Astrocyte (in vitro differentiated cells and primary cell): ENCODE measurements around the gene KAT7. TPM values are rescaled to one million over a fixed set of nuclear protein-coding genes. Genes with fewer than 3 reads are reported as not detected.

Experiments used
- DNase-seq: peaks from one replicate; pipeline ENCODE4 v3.0.0-alpha.2; 2010; ENCODE audit warnings: low read depth
- FAIRE-seq: peaks from 2 replicates; lab custom pipeline; 2011; peaks lifted over from hg19 to GRCh38; lab: Jason Lieb, UNC
- H2AFZ ChIP-seq: 2 replicates; pipeline ENCODE4 v1.6.0; 2012; ENCODE audit warnings: low read depth, low read length, inconsistent platforms
- H3K27ac ChIP-seq: 2 replicates; pipeline ENCODE4 v1.5.1; 2011; ENCODE audit warnings: low read depth, low read length, inconsistent platforms
- H3K27me3 ChIP-seq: 2 replicates; pipeline ENCODE4 v1.6.0; 2011; ENCODE audit warnings: low read length, inconsistent platforms; ENCODE audit not compliant: insufficient read depth
- H3K36me3 ChIP-seq: 2 replicates; pipeline ENCODE4 v1.5.1; 2011; ENCODE audit warnings: low read length, inconsistent platforms; ENCODE audit not compliant: insufficient read depth
- H3K4me1 ChIP-seq: 2 replicates; pipeline ENCODE4 v1.5.1; 2011; ENCODE audit warnings: low read length, inconsistent platforms; ENCODE audit not compliant: insufficient read depth
- H3K4me2 ChIP-seq: 2 replicates; pipeline ENCODE4 v1.6.0; 2012; ENCODE audit warnings: low read length, inconsistent platforms
- H3K4me3 ChIP-seq: 2 replicates; pipeline ENCODE4 v1.5.1; 2011; ENCODE audit warnings: low read depth, mild to moderate bottlenecking, low read length, inconsistent platforms; ENCODE audit not compliant: insufficient read depth
- H3K79me2 ChIP-seq: 2 replicates; pipeline ENCODE4 v1.6.0; 2012; ENCODE audit warnings: mild to moderate bottlenecking, low read length, inconsistent platforms; ENCODE audit not compliant: insufficient read depth
- H3K9ac ChIP-seq: 2 replicates; pipeline ENCODE4 v1.6.0; 2012; ENCODE audit warnings: mild to moderate bottlenecking, low read length, inconsistent platforms
- H3K9me3 ChIP-seq: 2 replicates; pipeline ENCODE4 v1.5.1; 2012; ENCODE audit warnings: low read depth, mild to moderate bottlenecking, low read length, inconsistent platforms; ENCODE audit not compliant: insufficient read depth
- H4K20me1 ChIP-seq: 2 replicates; pipeline ENCODE4 v1.6.0; 2012; ENCODE audit warnings: low read length, inconsistent platforms; ENCODE audit not compliant: insufficient read depth
- H3K27ac Mint-ChIP-seq: one replicate; pipeline ENCODE4 v1.8.0; 2021; ENCODE audit warnings: mild to moderate bottlenecking, mixed read lengths; ENCODE audit not compliant: unreplicated experiment
- H3K27me3 Mint-ChIP-seq: one replicate; pipeline ENCODE4 v1.8.0; 2021; ENCODE audit warnings: low read depth, mixed read lengths; ENCODE audit not compliant: unreplicated experiment
- H3K36me3 Mint-ChIP-seq: one replicate; pipeline ENCODE4 v1.8.0; 2021; ENCODE audit warnings: low read depth, mixed read lengths; ENCODE audit not compliant: unreplicated experiment
- H3K4me1 Mint-ChIP-seq: one replicate; pipeline ENCODE4 v1.8.0; 2021; ENCODE audit warnings: low read depth, mixed read lengths; ENCODE audit not compliant: unreplicated experiment
- H3K4me3 Mint-ChIP-seq: one replicate; pipeline ENCODE4 v1.8.0; 2021; ENCODE audit warnings: mild to moderate bottlenecking, moderate library complexity, mixed read lengths; ENCODE audit not compliant: unreplicated experiment
- H3K9me3 Mint-ChIP-seq: one replicate; pipeline ENCODE4 v1.8.0; 2021; ENCODE audit warnings: mild to moderate bottlenecking, mixed read lengths; ENCODE audit not compliant: unreplicated experiment
- CTCF ChIP-seq: IDR thresholded peaks from 2 replicates; pipeline ENCODE4 v1.5.1; 2011; ENCODE audit warnings: low read depth, mild to moderate bottlenecking, inconsistent platforms, low read length, moderate library complexity; ENCODE audit not compliant: insufficient read depth
- EZH2 ChIP-seq: IDR thresholded peaks from 2 replicates; pipeline ENCODE4 v1.6.1; 2012; ENCODE audit warnings: mild to moderate bottlenecking, low read length, inconsistent platforms; ENCODE audit not compliant: insufficient read depth
- total RNA-seq: library from RNA; stranded (reverse); gene quantifications from 2 replicates; pipeline ENCODE4 v1.2.1, GENCODE V29; 2021

KAT7 gene
- total RNA-seq, 1 donor from 2014 or later = 42.0 TPM

- Histone ChIP-seq H2AFZ (no peak overlapping the region), H3K27me3 (peaks cover 8% of the 10 kb centered on the region), H3K9ac (no peak overlapping the region), H3K9me3 (no peaks in the 10 kb centered on the region), H3K27ac (no peak overlapping the region), H3K79me2 (no peaks in the 10 kb centered on the region), H4K20me1 (peaks cover 9% of the 10 kb centered on the region), H3K4me3 (no peak overlapping the region), H3K36me3 (no peaks in the 10 kb centered on the region), H3K4me1 (peaks cover 10% of the 10 kb centered on the region), H3K4me2 (no peak overlapping the region)
- Mint-ChIP-seq H3K9me3 (no peaks in the 10 kb centered on the region), H3K4me1 (no peaks in the 10 kb centered on the region), H3K36me3 (no peaks in the 10 kb centered on the region), H3K27ac (no peak overlapping the region), H3K4me3 (no peak overlapping the region), H3K27me3 (no peaks in the 10 kb centered on the region)
- TF ChIP-seq CTCF (no peak), EZH2 (no peak)
- DNase-seq = no peak
- no peak for FAIRE-seq
Observed at GRCh38 chr17:49760296-49760695, 28.2 kb upstream of the KAT7 start.

- H3K9me3 ChIP-seq = no peaks in the 10 kb centered on the region
- H3K4me2 ChIP-seq = no peak overlapping the region
- H3K4me3 ChIP-seq = no peak overlapping the region
- Mint-ChIP-seq H3K9me3 (no peaks in the 10 kb centered on the region), H3K27me3 (peaks cover under 1% of the 10 kb centered on the region), H3K4me1 (no peaks in the 10 kb centered on the region), H3K27ac (no peak overlapping the region), H3K36me3 (no peaks in the 10 kb centered on the region), H3K4me3 (no peak overlapping the region)
- H3K27ac ChIP-seq = no peak overlapping the region
- DNase-seq (no peak), FAIRE-seq (no peak)
- peaks cover 10% of the 10 kb centered on the region for H3K4me1 ChIP-seq
- no peaks in the 10 kb centered on the region for H3K36me3 ChIP-seq
- H4K20me1 ChIP-seq = peaks cover 9% of the 10 kb centered on the region
- H3K9ac ChIP-seq = no peak overlapping the region
- H3K79me2 ChIP-seq = no peaks in the 10 kb centered on the region
- H3K27me3 ChIP-seq = peaks cover 13% of the 10 kb centered on the region
- H2AFZ ChIP-seq = no peak overlapping the region
- TF ChIP-seq CTCF = no peak
- no peak for TF ChIP-seq EZH2
Observed at GRCh38 chr17:49760932-49761558, 27.4 kb upstream of the KAT7 start.

GRCh38 chr17:49762151-49762941 lies 26.1 kb upstream of the KAT7 start:
- H3K9me3 ChIP-seq = no peaks in the 10 kb centered on the region
- Mint-ChIP-seq H3K36me3 (no peaks in the 10 kb centered on the region), H3K4me3 (peak overlapping the region; percentile 91), H3K4me1 (no peaks in the 10 kb centered on the region), H3K9me3 (no peaks in the 10 kb centered on the region), H3K27me3 (peaks cover 2% of the 10 kb centered on the region), H3K27ac (no peak overlapping the region)
- no peak overlapping the region for H3K27ac ChIP-seq
- no peak overlapping the region for H3K9ac ChIP-seq
- H4K20me1 ChIP-seq = peaks cover 9% of the 10 kb centered on the region
- TF ChIP-seq CTCF (no peak), EZH2 (no peak)
- H3K4me1 ChIP-seq = peaks cover 10% of the 10 kb centered on the region
- no peak for FAIRE-seq
- peak overlapping the region; percentile 76 for H3K4me3 ChIP-seq
- H2AFZ ChIP-seq = no peak overlapping the region
- H3K36me3 ChIP-seq = no peaks in the 10 kb centered on the region
- H3K27me3 ChIP-seq = peaks cover 26% of the 10 kb centered on the region
- DNase-seq = no peak
- H3K79me2 ChIP-seq = no peaks in the 10 kb centered on the region
- peak overlapping the region; percentile 97 for H3K4me2 ChIP-seq
